NB4 (cell line): ENCODE results near the gene CFAP300.

Source experiments
- DNase-seq: peaks from one replicate; pipeline ENCODE4 v3.0.0; 2010; ENCODE audit warnings: low read depth
- H3K4me3 ChIP-seq: one replicate; pipeline ENCODE4 v1.5.1; 2011; ENCODE audit warnings: mild to moderate bottlenecking, low read depth, low read length, moderate library complexity
- CTCF ChIP-seq: IDR thresholded peaks from one replicate; pipeline ENCODE4 v1.5.1; 2012; ENCODE audit warnings: low read depth, low read length
- MAX ChIP-seq: IDR thresholded peaks from 2 replicates; pipeline ENCODE4 v1.6.1; 2011; ENCODE audit warnings: low read depth, low read length
- MYC ChIP-seq: IDR thresholded peaks from 2 replicates; pipeline ENCODE4 v1.6.1; 2011; ENCODE audit warnings: low read depth, low read length
- POLR2A ChIP-seq: IDR thresholded peaks from 2 replicates; pipeline ENCODE4 v1.6.1; 2011; ENCODE audit warnings: mild to moderate bottlenecking; ENCODE audit not compliant: insufficient read length; ENCODE audit errors: extremely low read depth

CFAP300 gene

GRCh38 chr11:102007567-102008437, 39.4 kb upstream of the CFAP300 start:
- no peak overlapping the region for H3K4me3 ChIP-seq
- TF ChIP-seq MYC (no peak), CTCF (peak; percentile 20), POLR2A (no peak), MAX (no peak)
- peak; percentile 40 for DNase-seq

- H3K4me3 ChIP-seq: no peak overlapping the region
- TF ChIP-seq MAX (no peak), POLR2A (no peak), MYC (no peak), CTCF (no peak)
- DNase-seq: peak; percentile 8
Observed at GRCh38 chr11:102010776-102011494, 36.3 kb upstream of the CFAP300 start.

- TF ChIP-seq CTCF: no peak
- no peak for TF ChIP-seq MAX
- TF ChIP-seq POLR2A: no peak
- TF ChIP-seq MYC: no peak
- H3K4me3 ChIP-seq: no peak overlapping the region
- DNase-seq: no peak
Observed at GRCh38 chr11:102012946-102013345, 34.3 kb upstream of the CFAP300 start.

GRCh38 chr11:102014756-102015155, 32.5 kb upstream of the CFAP300 start:
- TF ChIP-seq CTCF: no peak

GRCh38 chr11:102017026-102017425, 30.2 kb upstream of the CFAP300 start:
- TF ChIP-seq MYC (no peak), CTCF (no peak), MAX (no peak), POLR2A (no peak)

More at GRCh38 chr11:102014756-102015155, 32.5 kb upstream of the CFAP300 start:
- H3K4me3 ChIP-seq: no peak overlapping the region
- no peak for DNase-seq

More at GRCh38 chr11:102017026-102017425, 30.2 kb upstream of the CFAP300 start:
- no peak overlapping the region for H3K4me3 ChIP-seq
- no peak for DNase-seq
